NCI-H2029 treated with DMSO at 0.1 percent for 48 hours (cell line): ENCODE results near the gene NCOA5.
A peak's percentile ranks its signal among the peaks of the same experiment; 100 is the strongest.

Experiments
- DNase-seq: peaks from one replicate; lab custom pipeline; 2025; lab: John Stamatoyannopoulos, UW

NCOA5 gene

DNA sequence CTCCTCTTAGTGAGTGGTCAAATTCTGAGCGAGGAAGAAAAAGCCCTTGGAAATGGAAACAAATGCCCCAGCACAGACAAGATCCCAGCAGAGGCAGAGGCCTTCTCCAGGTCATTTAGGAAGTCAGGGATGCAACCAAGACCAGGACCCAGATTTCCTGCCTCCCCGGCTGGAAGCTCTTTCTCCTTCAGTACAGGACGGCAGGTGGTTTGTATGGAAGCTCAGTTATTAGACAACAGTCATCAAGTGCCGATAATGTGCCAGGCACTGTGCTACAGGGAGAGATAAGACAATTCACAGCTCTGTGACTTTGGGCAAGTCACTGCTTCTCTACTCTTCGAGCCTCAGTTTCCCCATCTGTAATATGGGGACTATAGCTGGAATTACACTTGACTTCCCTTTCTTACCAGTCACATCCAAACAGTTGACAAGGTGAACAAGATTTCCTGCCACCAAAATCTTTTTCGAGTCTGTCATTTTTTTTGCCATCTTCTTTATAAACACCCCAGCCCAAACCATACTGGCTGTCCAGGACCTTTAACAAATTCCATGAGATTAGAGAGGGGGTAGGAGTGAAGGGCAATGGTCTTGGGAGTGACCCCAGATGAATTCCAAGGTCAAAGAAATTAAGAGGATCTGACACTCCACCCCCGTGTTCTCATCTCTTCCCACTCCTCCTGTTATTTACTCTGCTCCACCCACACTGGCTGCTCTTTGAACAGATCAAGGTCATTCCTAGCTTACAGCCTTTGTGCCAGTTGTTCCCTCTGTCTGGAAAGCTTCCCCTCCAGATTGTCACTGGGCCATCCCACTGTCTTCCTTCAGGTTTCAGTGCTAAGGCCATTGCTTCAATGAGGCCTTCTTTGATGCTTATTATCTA, 75.0 kb downstream of the NCOA5 start:
- no peak for DNase-seq

- DNase-seq, result peak; percentile 51
These were observed 75.8 kb downstream of the NCOA5 start for GRCh38 chr20:46013829-46014516.

DNA sequence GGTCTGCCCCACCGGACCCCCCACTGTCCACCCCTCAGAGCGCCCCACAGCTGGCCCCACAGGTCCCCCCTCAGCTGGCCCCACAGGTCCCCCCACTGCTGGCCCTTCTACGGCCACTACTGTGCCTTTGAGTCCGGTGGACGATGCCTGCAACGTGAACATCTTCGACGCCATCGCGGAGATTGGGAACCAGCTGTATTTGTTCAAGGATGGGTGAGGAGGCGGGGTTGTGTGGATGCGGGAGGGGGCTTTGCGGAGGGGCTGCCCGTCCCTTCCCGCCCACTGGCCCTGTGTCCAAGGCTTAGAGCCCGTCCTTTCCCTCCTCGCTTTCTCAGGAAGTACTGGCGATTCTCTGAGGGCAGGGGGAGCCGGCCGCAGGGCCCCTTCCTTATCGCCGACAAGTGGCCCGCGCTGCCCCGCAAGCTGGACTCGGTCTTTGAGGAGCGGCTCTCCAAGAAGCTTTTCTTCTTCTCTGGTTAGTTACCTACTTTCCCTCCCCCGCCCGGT, 76.4 kb downstream of the NCOA5 start:
- no peak for DNase-seq

GRCh38 chr20:46012921-46013320, 76.8 kb downstream of the NCOA5 start:
- DNase-seq, result no peak

DNA sequence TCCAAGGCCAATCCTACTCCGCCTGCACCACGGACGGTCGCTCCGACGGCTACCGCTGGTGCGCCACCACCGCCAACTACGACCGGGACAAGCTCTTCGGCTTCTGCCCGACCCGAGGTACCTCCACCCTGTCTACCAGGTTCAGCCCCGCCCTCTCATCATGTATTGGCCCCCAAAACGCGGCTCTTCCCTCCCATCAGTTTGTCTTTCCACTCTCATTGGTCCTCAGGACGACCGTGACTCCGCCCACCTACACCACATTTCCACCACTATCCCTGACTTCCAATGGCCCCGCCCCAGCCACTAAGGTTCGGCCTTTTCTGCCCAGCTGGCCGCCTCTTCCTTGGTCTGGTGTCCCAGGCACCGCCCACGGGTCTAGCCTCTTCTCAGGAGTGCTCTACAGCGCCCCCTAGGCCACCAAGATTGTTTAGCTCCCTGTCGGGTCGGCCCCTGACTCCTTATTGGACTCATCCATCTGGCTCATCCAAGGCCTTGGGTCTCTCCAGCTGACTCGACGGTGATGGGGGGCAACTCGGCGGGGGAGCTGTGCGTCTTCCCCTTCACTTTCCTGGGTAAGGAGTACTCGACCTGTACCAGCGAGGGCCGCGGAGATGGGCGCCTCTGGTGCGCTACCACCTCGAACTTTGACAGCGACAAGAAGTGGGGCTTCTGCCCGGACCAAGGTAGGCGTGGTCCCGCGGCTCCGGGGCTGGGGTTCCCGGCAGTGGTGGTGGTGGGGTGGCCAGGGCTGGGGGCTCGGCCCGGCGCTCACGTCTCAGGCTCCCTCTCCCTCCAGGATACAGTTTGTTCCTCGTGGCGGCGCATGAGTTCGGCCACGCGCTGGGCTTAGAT, 77.9 kb downstream of the NCOA5 start:
- peak; percentile 59 for DNase-seq
